IPS-20b (cell line): ENCODE results near the gene TRERF1.

Experiments
- H3K27ac ChIP-seq: one replicate; pipeline ENCODE4 v1.5.1; 2013; ENCODE audit warnings: low read length
- H3K27me3 ChIP-seq: 2 replicates; pipeline ENCODE4 v1.6.1; 2013; ENCODE audit warnings: mild to moderate bottlenecking, low read length, inconsistent platforms; ENCODE audit not compliant: insufficient read depth
- H3K36me3 ChIP-seq: 2 replicates; pipeline ENCODE4 v1.6.1; 2013; ENCODE audit warnings: low read depth, mild to moderate bottlenecking, inconsistent platforms, low read length, moderate library complexity; ENCODE audit not compliant: insufficient read depth
- H3K4me1 ChIP-seq: 2 replicates; pipeline ENCODE4 v1.6.1; 2013; ENCODE audit warnings: mild to moderate bottlenecking, control low read depth, inconsistent platforms, low read length, moderate library complexity; ENCODE audit not compliant: insufficient read depth
- H3K4me3 ChIP-seq: 2 replicates; pipeline ENCODE4 v1.5.1; 2013; ENCODE audit warnings: mild to moderate bottlenecking, low read length, inconsistent platforms
- H3K9ac ChIP-seq: 2 replicates; pipeline ENCODE4 v1.6.1; 2013; ENCODE audit warnings: low read depth, mild to moderate bottlenecking, inconsistent platforms, low read length, moderate library complexity
- H3K9me3 ChIP-seq: 2 replicates; pipeline ENCODE4 v1.6.1; 2013; ENCODE audit warnings: mild to moderate bottlenecking, low read depth, low read length, inconsistent platforms; ENCODE audit not compliant: insufficient read depth

The TRERF1 gene

GRCh38 chr6:42354702-42355101 lies 97.0 kb downstream of the TRERF1 start:
- Histone ChIP-seq H3K27ac (no peak overlapping the region), H3K4me3 (no peak overlapping the region), H3K9me3 (no peaks in the 10 kb centered on the region), H3K9ac (no peak overlapping the region), H3K27me3 (no peaks in the 10 kb centered on the region), H3K36me3 (no peaks in the 10 kb centered on the region), H3K4me1 (no peaks in the 10 kb centered on the region)

GRCh38 chr6:42352856-42353564 lies 98.7 kb downstream of the TRERF1 start:
- H3K27ac ChIP-seq = no peak overlapping the region
- H3K4me1 ChIP-seq = no peaks in the 10 kb centered on the region
- H3K9me3 ChIP-seq = no peaks in the 10 kb centered on the region
- no peak overlapping the region for H3K9ac ChIP-seq
- H3K36me3 ChIP-seq = no peaks in the 10 kb centered on the region
- no peak overlapping the region for H3K4me3 ChIP-seq
- H3K27me3 ChIP-seq = no peaks in the 10 kb centered on the region

GRCh38 chr6:42350911-42351310 lies 100.8 kb downstream of the TRERF1 start:
- H3K4me1 ChIP-seq = no peaks in the 10 kb centered on the region
- H3K27ac ChIP-seq = no peak overlapping the region
- H3K9ac ChIP-seq = no peak overlapping the region
- H3K27me3 ChIP-seq = no peaks in the 10 kb centered on the region
- H3K9me3 ChIP-seq = no peaks in the 10 kb centered on the region
- H3K36me3 ChIP-seq = no peaks in the 10 kb centered on the region
- no peak overlapping the region for H3K4me3 ChIP-seq

GRCh38 chr6:42349753-42350511 lies 101.8 kb downstream of the TRERF1 start:
- H3K9me3 ChIP-seq = no peaks in the 10 kb centered on the region
- no peak overlapping the region for H3K4me3 ChIP-seq
- H3K36me3 ChIP-seq = no peaks in the 10 kb centered on the region
- no peak overlapping the region for H3K9ac ChIP-seq
- no peak overlapping the region for H3K27ac ChIP-seq
- no peaks in the 10 kb centered on the region for H3K27me3 ChIP-seq
- no peaks in the 10 kb centered on the region for H3K4me1 ChIP-seq

- Histone ChIP-seq H3K27ac (no peak overlapping the region), H3K4me3 (no peak overlapping the region), H3K9me3 (no peaks in the 10 kb centered on the region), H3K4me1 (no peaks in the 10 kb centered on the region), H3K9ac (no peak overlapping the region), H3K36me3 (no peaks in the 10 kb centered on the region), H3K27me3 (no peaks in the 10 kb centered on the region)
Measured at GRCh38 chr6:42347456-42347855, 104.3 kb downstream of the TRERF1 start.

GRCh38 chr6:42345696-42346416 lies 105.9 kb downstream of the TRERF1 start:
- no peaks in the 10 kb centered on the region for H3K9me3 ChIP-seq
- no peaks in the 10 kb centered on the region for H3K4me1 ChIP-seq
- H3K27ac ChIP-seq = no peak overlapping the region
- no peaks in the 10 kb centered on the region for H3K27me3 ChIP-seq
- H3K9ac ChIP-seq = no peak overlapping the region
- no peaks in the 10 kb centered on the region for H3K36me3 ChIP-seq
- no peak overlapping the region for H3K4me3 ChIP-seq

GRCh38 chr6:42344756-42345155 lies 107.0 kb downstream of the TRERF1 start:
- Histone ChIP-seq H3K4me1 (no peaks in the 10 kb centered on the region), H3K4me3 (no peak overlapping the region), H3K9ac (no peak overlapping the region), H3K36me3 (no peaks in the 10 kb centered on the region), H3K9me3 (no peaks in the 10 kb centered on the region), H3K27me3 (no peaks in the 10 kb centered on the region), H3K27ac (no peak overlapping the region)

GRCh38 chr6:42341771-42342553 lies 109.8 kb downstream of the TRERF1 start:
- Histone ChIP-seq H3K27ac (no peak overlapping the region), H3K9me3 (no peaks in the 10 kb centered on the region), H3K4me3 (no peak overlapping the region), H3K4me1 (no peaks in the 10 kb centered on the region), H3K36me3 (no peaks in the 10 kb centered on the region), H3K9ac (no peak overlapping the region), H3K27me3 (no peaks in the 10 kb centered on the region)

- Histone ChIP-seq H3K4me1 (no peaks in the 10 kb centered on the region), H3K36me3 (no peaks in the 10 kb centered on the region), H3K27ac (no peak overlapping the region), H3K27me3 (no peaks in the 10 kb centered on the region), H3K9me3 (no peaks in the 10 kb centered on the region), H3K9ac (no peak overlapping the region), H3K4me3 (no peak overlapping the region)
Measured at GRCh38 chr6:42341221-42341620, 110.5 kb downstream of the TRERF1 start.

- no peaks in the 10 kb centered on the region for H3K27me3 ChIP-seq
- no peak overlapping the region for H3K4me3 ChIP-seq
- no peak overlapping the region for H3K9ac ChIP-seq
- H3K36me3 ChIP-seq = no peaks in the 10 kb centered on the region
- no peaks in the 10 kb centered on the region for H3K9me3 ChIP-seq
- H3K4me1 ChIP-seq = no peaks in the 10 kb centered on the region
- no peak overlapping the region for H3K27ac ChIP-seq
Measured at GRCh38 chr6:42340511-42340910, 111.2 kb downstream of the TRERF1 start.

- Histone ChIP-seq H3K27me3 (no peaks in the 10 kb centered on the region), H3K27ac (no peak overlapping the region), H3K36me3 (no peaks in the 10 kb centered on the region), H3K9ac (no peak overlapping the region), H3K4me3 (no peak overlapping the region), H3K4me1 (no peaks in the 10 kb centered on the region), H3K9me3 (no peaks in the 10 kb centered on the region)
Measured at GRCh38 chr6:42339991-42340401, 111.7 kb downstream of the TRERF1 start.
